HepG2 (cell line): ENCODE measurements around the gene OXLD1. TPM values are rescaled to one million over a fixed set of nuclear protein-coding genes. Genes with fewer than 3 reads are reported as not detected.

Experiments
- ARNT ChIP-seq: fragments of 450-650 bp; IDR thresholded peaks from 2 replicates; pipeline ENCODE4 v1.6.1; 2017
- CCAR2 ChIP-seq: fragments of 200-400 bp; formaldehyde crosslinking; optimal IDR thresholded peaks from 2 replicates; pipeline ENCODE3; 2018; ENCODE audit warnings: low read depth, mild to moderate bottlenecking, low read length, moderate library complexity
- KLF13 ChIP-seq: sonication (generic); formaldehyde crosslinking; IDR thresholded peaks from 2 replicates; pipeline ENCODE4 v1.4.0; 2020; ENCODE audit warnings: mild to moderate bottlenecking, missing genetic modification reagents
- KMT2B ChIP-seq: IDR thresholded peaks from 2 replicates; pipeline ENCODE4 v1.6.1; 2016; ENCODE audit warnings: missing genetic modification reagents, missing compliant biosample characterization
- MYPOP ChIP-seq: sonication (generic); formaldehyde crosslinking; IDR thresholded peaks from 2 replicates; pipeline ENCODE4 v1.8.1; 2023; ENCODE audit warnings: mild to moderate bottlenecking, moderate library complexity, missing genetic modification reagents
- NFKB2 ChIP-seq: sonication (generic); formaldehyde crosslinking; IDR thresholded peaks from 2 replicates; pipeline ENCODE4 v1.4.0; 2020; ENCODE audit warnings: missing genetic modification reagents, borderline replicate concordance
- RFX3 ChIP-seq: IDR thresholded peaks from 2 replicates; pipeline ENCODE4 v1.6.1; 2016; ENCODE audit warnings: missing biosample characterization, missing genetic modification reagents
- THYN1 ChIP-seq: sonication (generic); formaldehyde crosslinking; IDR thresholded peaks from 2 replicates; pipeline ENCODE4 v1.8.1; 2023; ENCODE audit warnings: low read depth, mild to moderate bottlenecking, moderate library complexity, missing genetic modification reagents, borderline replicate concordance
- ZNF225 ChIP-seq: sonication (generic); formaldehyde crosslinking; IDR thresholded peaks from 2 replicates; pipeline ENCODE4 v1.4.0; 2020; ENCODE audit warnings: mild to moderate bottlenecking, missing genetic modification reagents
- ZNF468 ChIP-seq: sonication (generic); formaldehyde crosslinking; IDR thresholded peaks from 2 replicates; pipeline ENCODE4 v1.8.0; 2022; ENCODE audit warnings: mild to moderate bottlenecking, moderate library complexity, missing genetic modification reagents
- polyA plus RNA-seq, 8 experiments: library from polyadenylated mRNA; depleted of rRNA in 3 of 8; stranded (reverse) in 7 of 8; unstranded in 1 of 8; fragments of >200 nt; fragmentation: Illumina TruSeq in 4 of 8; extraction: Trizol in 4 of 8; gene quantifications; 2 replicates each; pipeline versions ENCODE4 v1.2.1 to v1.2.3, GENCODE V29; 2011 to 2016; ENCODE audit warnings: low read depth in 4 of 8, missing spikeins in 1 of 8, mixed read lengths in 1 of 8; ENCODE audit not compliant: insufficient read depth in 1 of 8
- total RNA-seq, 5 experiments: library from RNA; depleted of rRNA; stranded (reverse); fragments of >200 nt; fragmentation: Illumina TruSeq; extraction: Trizol; gene quantifications; 2 replicates each; pipeline ENCODE4 v1.2.3, GENCODE V29; 2016; ENCODE audit warnings: low read depth in 1 of 5
- TF ChIP-seq, protein P1 (sequence below): sonication (generic); formaldehyde crosslinking; IDR thresholded peaks from 2 replicates; pipeline ENCODE4 v1.5.1; 2020; ENCODE audit warnings: mild to moderate bottlenecking, missing genetic modification reagents, borderline replicate concordance
- TF ChIP-seq, protein P2 (sequence below): sonication (generic); formaldehyde crosslinking; IDR thresholded peaks from 2 replicates; pipeline ENCODE4 v1.8.1; 2023; ENCODE audit warnings: mild to moderate bottlenecking, inconsistent platforms, moderate library complexity, missing genetic modification reagents, borderline replicate concordance
- TF ChIP-seq, protein P3 (sequence below): sonication (generic); formaldehyde crosslinking; IDR thresholded peaks from 2 replicates; pipeline ENCODE4 v1.5.1; 2020; ENCODE audit warnings: mild to moderate bottlenecking, missing genetic modification reagents, moderate library complexity

OXLD1 gene
- total and polyA plus RNA-seq, 2 of the 13 experiments (the other 11 are each of a cell fraction or from before 2014, with no cell fraction given), result 27.1 to 37.5 TPM

DNA sequence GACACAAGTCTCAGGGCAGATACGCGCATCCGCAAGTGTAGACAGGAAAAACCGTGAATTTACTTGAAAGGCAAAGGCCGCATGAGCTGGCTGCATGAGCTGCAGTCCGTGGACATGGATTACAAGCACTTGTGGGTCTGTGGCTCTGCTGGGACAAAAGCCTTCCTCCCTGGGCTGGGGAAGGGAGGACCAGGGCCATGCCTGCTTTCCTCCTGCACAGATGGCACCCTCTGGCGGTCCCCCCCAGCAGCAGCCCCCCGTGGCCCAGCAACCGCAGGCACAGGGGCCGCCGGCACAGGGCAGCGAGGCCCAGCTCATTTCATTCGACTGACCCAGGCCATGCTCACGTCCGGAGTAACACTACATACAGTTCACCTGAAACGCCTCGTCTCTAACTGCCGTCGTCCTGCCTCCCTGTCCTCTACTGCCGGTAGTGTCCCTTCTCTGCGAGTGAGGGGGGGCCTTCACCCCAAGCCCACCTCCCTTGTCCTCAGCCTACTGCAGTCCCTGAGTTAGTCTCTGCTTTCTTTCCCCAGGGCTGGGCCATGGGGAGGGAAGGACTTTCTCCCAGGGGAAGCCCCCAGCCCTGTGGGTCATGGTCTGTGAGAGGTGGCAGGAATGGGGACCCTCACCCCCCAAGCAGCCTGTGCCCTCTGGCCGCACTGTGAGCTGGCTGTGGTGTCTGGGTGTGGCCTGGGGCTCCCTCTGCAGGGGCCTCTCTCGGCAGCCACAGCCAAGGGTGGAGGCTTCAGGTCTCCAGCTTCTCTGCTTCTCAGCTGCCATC, 35.1 kb upstream of the OXLD1 start (continued):
- TF ChIP-seq, protein P1, sequence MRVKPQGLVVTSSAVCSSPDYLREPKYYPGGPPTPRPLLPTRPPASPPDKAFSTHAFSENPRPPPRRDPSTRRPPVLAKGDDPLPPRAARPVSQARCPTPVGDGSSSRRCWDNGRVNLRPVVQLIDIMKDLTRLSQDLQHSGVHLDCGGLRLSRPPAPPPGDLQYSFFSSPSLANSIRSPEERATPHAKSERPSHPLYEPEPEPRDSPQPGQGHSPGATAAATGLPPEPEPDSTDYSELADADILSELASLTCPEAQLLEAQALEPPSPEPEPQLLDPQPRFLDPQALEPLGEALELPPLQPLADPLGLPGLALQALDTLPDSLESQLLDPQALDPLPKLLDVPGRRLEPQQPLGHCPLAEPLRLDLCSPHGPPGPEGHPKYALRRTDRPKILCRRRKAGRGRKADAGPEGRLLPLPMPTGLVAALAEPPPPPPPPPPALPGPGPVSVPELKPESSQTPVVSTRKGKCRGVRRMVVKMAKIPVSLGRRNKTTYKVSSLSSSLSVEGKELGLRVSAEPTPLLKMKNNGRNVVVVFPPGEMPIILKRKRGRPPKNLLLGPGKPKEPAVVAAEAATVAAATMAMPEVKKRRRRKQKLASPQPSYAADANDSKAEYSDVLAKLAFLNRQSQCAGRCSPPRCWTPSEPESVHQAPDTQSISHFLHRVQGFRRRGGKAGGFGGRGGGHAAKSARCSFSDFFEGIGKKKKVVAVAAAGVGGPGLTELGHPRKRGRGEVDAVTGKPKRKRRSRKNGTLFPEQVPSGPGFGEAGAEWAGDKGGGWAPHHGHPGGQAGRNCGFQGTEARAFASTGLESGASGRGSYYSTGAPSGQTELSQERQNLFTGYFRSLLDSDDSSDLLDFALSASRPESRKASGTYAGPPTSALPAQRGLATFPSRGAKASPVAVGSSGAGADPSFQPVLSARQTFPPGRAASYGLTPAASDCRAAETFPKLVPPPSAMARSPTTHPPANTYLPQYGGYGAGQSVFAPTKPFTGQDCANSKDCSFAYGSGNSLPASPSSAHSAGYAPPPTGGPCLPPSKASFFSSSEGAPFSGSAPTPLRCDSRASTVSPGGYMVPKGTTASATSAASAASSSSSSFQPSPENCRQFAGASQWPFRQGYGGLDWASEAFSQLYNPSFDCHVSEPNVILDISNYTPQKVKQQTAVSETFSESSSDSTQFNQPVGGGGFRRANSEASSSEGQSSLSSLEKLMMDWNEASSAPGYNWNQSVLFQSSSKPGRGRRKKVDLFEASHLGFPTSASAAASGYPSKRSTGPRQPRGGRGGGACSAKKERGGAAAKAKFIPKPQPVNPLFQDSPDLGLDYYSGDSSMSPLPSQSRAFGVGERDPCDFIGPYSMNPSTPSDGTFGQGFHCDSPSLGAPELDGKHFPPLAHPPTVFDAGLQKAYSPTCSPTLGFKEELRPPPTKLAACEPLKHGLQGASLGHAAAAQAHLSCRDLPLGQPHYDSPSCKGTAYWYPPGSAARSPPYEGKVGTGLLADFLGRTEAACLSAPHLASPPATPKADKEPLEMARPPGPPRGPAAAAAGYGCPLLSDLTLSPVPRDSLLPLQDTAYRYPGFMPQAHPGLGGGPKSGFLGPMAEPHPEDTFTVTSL (CRISPR knock-in tag), result no peak
- TF ChIP-seq NFKB2 (CRISPR knock-in tag) (no peak), THYN1 (CRISPR knock-in tag) (no peak), ARNT (no peak), MYPOP (CRISPR knock-in tag) (no peak), ZNF468 (CRISPR knock-in tag) (no peak), KMT2B (CRISPR knock-in tag) (no peak), KLF13 (CRISPR knock-in tag) (no peak), CCAR2 (no peak), ZNF225 (no peak), RFX3 (CRISPR knock-in tag) (no peak)
- TF ChIP-seq, protein P2, sequence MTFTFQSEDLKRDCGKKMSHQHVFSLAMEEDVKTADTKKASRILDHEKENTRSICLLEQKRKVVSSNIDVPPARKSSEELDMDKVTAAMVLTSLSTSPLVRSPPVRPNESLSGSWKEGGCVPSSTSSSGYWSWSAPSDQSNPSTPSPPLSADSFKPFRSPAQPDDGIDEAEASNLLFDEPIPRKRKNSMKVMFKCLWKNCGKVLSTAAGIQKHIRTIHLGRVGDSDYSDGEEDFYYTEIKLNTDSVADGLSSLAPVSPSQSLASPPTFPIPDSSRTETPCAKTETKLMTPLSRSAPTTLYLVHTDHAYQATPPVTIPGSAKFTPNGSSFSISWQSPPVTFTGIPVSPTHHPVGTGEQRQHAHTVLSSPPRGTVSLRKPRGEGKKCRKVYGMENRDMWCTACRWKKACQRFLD (CRISPR knock-in tag), result no peak
- TF ChIP-seq, protein P3, sequence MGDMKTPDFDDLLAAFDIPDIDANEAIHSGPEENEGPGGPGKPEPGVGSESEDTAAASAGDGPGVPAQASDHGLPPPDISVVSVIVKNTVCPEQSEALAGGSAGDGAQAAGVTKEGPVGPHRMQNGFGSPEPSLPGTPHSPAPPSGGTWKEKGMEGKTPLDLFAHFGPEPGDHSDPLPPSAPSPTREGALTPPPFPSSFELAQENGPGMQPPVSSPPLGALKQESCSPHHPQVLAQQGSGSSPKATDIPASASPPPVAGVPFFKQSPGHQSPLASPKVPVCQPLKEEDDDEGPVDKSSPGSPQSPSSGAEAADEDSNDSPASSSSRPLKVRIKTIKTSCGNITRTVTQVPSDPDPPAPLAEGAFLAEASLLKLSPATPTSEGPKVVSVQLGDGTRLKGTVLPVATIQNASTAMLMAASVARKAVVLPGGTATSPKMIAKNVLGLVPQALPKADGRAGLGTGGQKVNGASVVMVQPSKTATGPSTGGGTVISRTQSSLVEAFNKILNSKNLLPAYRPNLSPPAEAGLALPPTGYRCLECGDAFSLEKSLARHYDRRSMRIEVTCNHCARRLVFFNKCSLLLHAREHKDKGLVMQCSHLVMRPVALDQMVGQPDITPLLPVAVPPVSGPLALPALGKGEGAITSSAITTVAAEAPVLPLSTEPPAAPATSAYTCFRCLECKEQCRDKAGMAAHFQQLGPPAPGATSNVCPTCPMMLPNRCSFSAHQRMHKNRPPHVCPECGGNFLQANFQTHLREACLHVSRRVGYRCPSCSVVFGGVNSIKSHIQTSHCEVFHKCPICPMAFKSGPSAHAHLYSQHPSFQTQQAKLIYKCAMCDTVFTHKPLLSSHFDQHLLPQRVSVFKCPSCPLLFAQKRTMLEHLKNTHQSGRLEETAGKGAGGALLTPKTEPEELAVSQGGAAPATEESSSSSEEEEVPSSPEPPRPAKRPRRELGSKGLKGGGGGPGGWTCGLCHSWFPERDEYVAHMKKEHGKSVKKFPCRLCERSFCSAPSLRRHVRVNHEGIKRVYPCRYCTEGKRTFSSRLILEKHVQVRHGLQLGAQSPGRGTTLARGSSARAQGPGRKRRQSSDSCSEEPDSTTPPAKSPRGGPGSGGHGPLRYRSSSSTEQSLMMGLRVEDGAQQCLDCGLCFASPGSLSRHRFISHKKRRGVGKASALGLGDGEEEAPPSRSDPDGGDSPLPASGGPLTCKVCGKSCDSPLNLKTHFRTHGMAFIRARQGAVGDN (CRISPR knock-in tag), result peak; percentile 18
- TF ChIP-seq, all 625 proteins: peak for 75
